PFSK-1 (cell line): ENCODE data around the gene VPS13D.

Experiments used
- FOXP2 ChIP-seq: optimal IDR thresholded peaks from 2 replicates; pipeline ENCODE3; 2011; ENCODE audit warnings: borderline replicate concordance, control low read depth, inconsistent platforms; ENCODE audit not compliant: insufficient read depth; ENCODE audit errors: extremely low read length, extremely low read depth
- POLR2AphosphoS5 ChIP-seq: IDR thresholded peaks from 2 replicates; pipeline ENCODE4 v1.6.1; 2012; ENCODE audit warnings: low read depth, mild to moderate bottlenecking, control low read depth, low read length, moderate library complexity
- SIN3A ChIP-seq: IDR thresholded peaks from 2 replicates; pipeline ENCODE4 v1.6.1; 2012; ENCODE audit warnings: mild to moderate bottlenecking, low read length, moderate library complexity, borderline replicate concordance; ENCODE audit not compliant: insufficient read depth
- TAF1 ChIP-seq: IDR thresholded peaks from 2 replicates; pipeline ENCODE4 v1.6.1; 2012; ENCODE audit warnings: low read length, control low read depth, borderline replicate concordance; ENCODE audit not compliant: insufficient read depth
- TF ChIP-seq, protein P1 (sequence below), 2 experiments: IDR thresholded peaks; 2 replicates each; pipeline versions ENCODE4 v1.6.1 to v1.8.0; 2011 to 2012; ENCODE audit warnings: low read depth in 2 of 2, low read length in 2 of 2, control low read depth in 1 of 2, inconsistent platforms in 1 of 2, mild to moderate bottlenecking in 1 of 2, moderate library complexity in 1 of 2; ENCODE audit not compliant: insufficient read depth in 1 of 2

Gene VPS13D

DNA sequence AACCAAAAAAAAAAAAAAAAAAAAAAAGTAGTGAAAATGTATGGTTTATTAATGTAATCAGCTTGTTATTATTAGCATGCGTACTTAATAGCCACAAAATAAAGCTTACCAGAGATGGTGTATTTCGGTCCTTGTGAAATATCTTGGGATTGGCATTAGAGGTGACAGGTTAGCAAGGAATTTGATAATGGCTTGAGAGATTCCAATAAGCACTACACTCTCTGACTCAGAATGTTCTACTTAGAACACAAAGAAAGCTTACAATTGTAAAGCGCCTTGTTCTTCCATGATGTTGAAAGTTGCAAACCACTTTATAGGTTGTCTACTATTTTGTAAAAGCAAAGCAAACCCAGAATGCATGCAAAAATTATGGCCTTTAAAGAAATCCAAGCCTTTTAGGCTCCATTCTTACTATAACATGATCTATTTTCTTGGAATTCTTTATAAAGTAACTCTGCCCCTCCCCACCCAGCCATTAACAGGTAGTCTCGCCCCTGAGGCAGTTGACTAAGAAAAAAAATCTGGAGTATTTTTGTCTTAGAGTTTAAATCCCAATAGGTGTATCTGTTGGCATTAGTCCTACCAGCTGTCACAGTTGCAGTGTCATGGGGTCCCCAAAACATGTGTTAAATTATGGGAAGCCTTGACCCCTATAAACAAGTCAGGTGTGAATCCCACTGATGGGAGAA lies 259.0 kb downstream of the VPS13D start:
- no peak for TF ChIP-seq TAF1
- no peak for TF ChIP-seq FOXP2
- no peak for TF ChIP-seq SIN3A
- TF ChIP-seq, protein P1, sequence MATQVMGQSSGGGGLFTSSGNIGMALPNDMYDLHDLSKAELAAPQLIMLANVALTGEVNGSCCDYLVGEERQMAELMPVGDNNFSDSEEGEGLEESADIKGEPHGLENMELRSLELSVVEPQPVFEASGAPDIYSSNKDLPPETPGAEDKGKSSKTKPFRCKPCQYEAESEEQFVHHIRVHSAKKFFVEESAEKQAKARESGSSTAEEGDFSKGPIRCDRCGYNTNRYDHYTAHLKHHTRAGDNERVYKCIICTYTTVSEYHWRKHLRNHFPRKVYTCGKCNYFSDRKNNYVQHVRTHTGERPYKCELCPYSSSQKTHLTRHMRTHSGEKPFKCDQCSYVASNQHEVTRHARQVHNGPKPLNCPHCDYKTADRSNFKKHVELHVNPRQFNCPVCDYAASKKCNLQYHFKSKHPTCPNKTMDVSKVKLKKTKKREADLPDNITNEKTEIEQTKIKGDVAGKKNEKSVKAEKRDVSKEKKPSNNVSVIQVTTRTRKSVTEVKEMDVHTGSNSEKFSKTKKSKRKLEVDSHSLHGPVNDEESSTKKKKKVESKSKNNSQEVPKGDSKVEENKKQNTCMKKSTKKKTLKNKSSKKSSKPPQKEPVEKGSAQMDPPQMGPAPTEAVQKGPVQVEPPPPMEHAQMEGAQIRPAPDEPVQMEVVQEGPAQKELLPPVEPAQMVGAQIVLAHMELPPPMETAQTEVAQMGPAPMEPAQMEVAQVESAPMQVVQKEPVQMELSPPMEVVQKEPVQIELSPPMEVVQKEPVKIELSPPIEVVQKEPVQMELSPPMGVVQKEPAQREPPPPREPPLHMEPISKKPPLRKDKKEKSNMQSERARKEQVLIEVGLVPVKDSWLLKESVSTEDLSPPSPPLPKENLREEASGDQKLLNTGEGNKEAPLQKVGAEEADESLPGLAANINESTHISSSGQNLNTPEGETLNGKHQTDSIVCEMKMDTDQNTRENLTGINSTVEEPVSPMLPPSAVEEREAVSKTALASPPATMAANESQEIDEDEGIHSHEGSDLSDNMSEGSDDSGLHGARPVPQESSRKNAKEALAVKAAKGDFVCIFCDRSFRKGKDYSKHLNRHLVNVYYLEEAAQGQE (IDR thresholded peaks at IDR 0.05; ENCODE audit: insufficient read depth in 1 of 2, low read depth in 2 of 2, low read length in 2 of 2) = no peak
- no peak for TF ChIP-seq POLR2AphosphoS5

DNA sequence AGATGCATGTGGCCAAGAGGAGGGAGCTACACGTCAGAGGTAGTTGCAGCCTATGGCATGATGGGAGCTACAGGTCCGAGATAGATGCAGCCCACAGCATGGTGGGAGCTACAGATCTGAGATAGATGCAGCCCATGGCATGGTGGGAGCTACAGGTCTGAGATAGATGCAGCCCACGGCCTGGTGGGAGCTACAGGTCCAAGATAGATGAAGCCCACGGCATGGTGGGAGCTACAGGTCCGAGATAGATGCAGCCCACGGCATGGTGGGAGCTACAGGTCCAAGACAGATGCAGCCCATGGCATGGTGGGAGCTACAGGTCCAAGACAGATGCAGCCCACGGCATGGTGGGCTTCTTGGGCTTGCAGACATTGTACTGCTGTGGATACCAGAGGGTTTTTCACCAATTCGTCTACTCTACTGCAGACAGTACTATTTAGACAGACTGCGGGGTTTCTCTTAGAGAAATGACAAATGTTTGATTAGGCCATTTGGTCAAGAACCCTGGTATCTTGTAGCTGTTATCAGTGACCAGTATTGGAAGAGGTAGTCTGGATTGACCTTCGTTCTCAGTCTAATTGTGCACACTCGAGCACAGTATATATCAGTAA lies 260.8 kb downstream of the VPS13D start:
- TF ChIP-seq SIN3A (no peak), TAF1 (no peak), FOXP2 (no peak), POLR2AphosphoS5 (no peak)
- TF ChIP-seq, protein P1 (IDR thresholded peaks at IDR 0.05; ENCODE audit: insufficient read depth in 1 of 2, low read depth in 2 of 2, low read length in 2 of 2) = no peak

DNA sequence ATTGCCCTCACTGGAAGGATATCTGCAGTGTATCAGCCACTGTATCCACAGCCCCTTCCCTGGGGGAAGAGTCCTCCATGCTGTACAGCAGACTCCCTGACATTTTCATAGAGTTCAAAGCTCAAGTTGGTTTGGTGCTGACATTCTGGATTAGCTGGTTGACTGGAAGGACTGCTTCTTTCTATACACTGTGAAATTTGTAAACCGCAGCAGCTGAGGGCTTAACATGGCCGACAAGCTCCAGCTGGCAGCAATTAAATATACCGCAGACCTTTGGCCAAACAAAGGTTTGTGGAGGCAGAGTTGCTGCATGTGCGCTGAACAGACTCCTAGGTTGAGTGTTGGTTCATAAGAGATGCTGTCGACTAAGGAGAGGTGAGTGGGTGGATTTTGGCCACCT lies 261.8 kb downstream of the VPS13D start:
- TF ChIP-seq, protein P1 (IDR thresholded peaks at IDR 0.05; ENCODE audit: insufficient read depth in 1 of 2, low read depth in 2 of 2, low read length in 2 of 2) = no peak
- no peak for TF ChIP-seq POLR2AphosphoS5
- TF ChIP-seq FOXP2 = no peak
- no peak for TF ChIP-seq TAF1

DNA sequence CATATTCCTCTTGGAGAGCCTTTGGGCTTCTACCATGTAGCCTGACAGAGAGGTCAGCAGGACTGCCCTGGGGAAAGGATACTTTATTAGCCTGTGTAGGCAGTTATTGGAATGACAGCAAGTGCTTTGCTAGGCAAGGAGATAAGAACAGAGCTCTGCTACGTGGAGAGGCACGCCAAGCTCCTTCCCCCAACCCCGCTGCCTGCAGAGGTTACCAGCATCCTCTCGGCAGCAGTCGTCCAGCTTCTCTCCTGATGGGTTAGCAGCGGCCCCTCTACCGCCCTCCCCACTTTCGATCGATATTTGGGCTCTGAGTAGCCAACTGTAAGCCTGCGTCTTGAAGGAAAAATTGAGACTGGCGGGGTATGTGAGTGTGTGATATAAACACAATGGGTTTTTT lies 265.9 kb downstream of the VPS13D start:
- TF ChIP-seq, protein P1 (IDR thresholded peaks at IDR 0.05; ENCODE audit: insufficient read depth in 1 of 2, low read depth in 2 of 2, low read length in 2 of 2) = no peak
- no peak for TF ChIP-seq FOXP2
- no peak for TF ChIP-seq POLR2AphosphoS5
- TF ChIP-seq TAF1 = no peak
- TF ChIP-seq SIN3A = no peak
